HepG2 (cell line): ENCODE measurements around the gene N4BP2L1. TPM values are rescaled to one million over a fixed set of nuclear protein-coding genes. Genes with fewer than 3 reads are reported as not detected.

Experiments used
- ATF5 ChIP-seq: sonication (generic); formaldehyde crosslinking; IDR thresholded peaks from 2 replicates; pipeline ENCODE4 v1.4.0; 2020; ENCODE audit warnings: mild to moderate bottlenecking, low read depth, missing genetic modification reagents
- CEBPG ChIP-seq: IDR thresholded peaks from 2 replicates; pipeline ENCODE4 v1.6.1; 2016
- FOXM1 ChIP-seq: sonication (generic); formaldehyde crosslinking; IDR thresholded peaks from 2 replicates; pipeline ENCODE4 v1.5.0; 2020; ENCODE audit warnings: missing genetic modification reagents
- FOXO4 ChIP-seq: sonication (generic); formaldehyde crosslinking; conservative IDR thresholded peaks from 2 replicates; pipeline ENCODE4 v1.8.1; 2023; ENCODE audit warnings: missing genetic modification reagents
- MLLT10 ChIP-seq: sonication (generic); formaldehyde crosslinking; IDR thresholded peaks from 2 replicates; pipeline ENCODE4 v1.4.0; 2020; ENCODE audit warnings: missing genetic modification reagents
- MLX ChIP-seq: IDR thresholded peaks from 2 replicates; pipeline ENCODE4 v1.6.1; 2016
- MTF1 ChIP-seq: sonication (generic); formaldehyde crosslinking; IDR thresholded peaks from 2 replicates; pipeline ENCODE4 v1.5.0; 2020; ENCODE audit warnings: missing genetic modification reagents
- NFKB2 ChIP-seq: sonication (generic); formaldehyde crosslinking; IDR thresholded peaks from 2 replicates; pipeline ENCODE4 v1.4.0; 2020; ENCODE audit warnings: missing genetic modification reagents, borderline replicate concordance
- PAWR ChIP-seq: sonication (generic); formaldehyde crosslinking; IDR thresholded peaks from 2 replicates; pipeline ENCODE4 v1.4.0; 2020; ENCODE audit warnings: missing genetic modification reagents, mild to moderate bottlenecking, borderline replicate concordance
- ZMYM3 ChIP-seq: sonication (generic); formaldehyde crosslinking; IDR thresholded peaks from 2 replicates; pipeline ENCODE4 v1.5.1; 2020; ENCODE audit warnings: mild to moderate bottlenecking, missing genetic modification reagents
- ZMYM4 ChIP-seq: sonication (generic); formaldehyde crosslinking; IDR thresholded peaks from 2 replicates; pipeline ENCODE4 v1.8.1; 2023; ENCODE audit warnings: mild to moderate bottlenecking, missing genetic modification reagents
- ZNF138 ChIP-seq: sonication (generic); formaldehyde crosslinking; IDR thresholded peaks from 2 replicates; pipeline ENCODE4 v1.5.0; 2020; ENCODE audit warnings: mild to moderate bottlenecking, low read depth, missing genetic modification reagents
- ZNF225 ChIP-seq: sonication (generic); formaldehyde crosslinking; IDR thresholded peaks from 2 replicates; pipeline ENCODE4 v1.4.0; 2020; ENCODE audit warnings: mild to moderate bottlenecking, missing genetic modification reagents
- ZNF281 ChIP-seq: sonication (generic); formaldehyde crosslinking; IDR thresholded peaks from 2 replicates; pipeline ENCODE4 v1.4.0; 2020; ENCODE audit warnings: missing genetic modification reagents, borderline replicate concordance
- ZNF282 ChIP-seq: fragments of 450-650 bp; IDR thresholded peaks from 2 replicates; pipeline ENCODE4 v1.6.1; 2018; ENCODE audit not compliant: partially characterized antibody
- ZNF354B ChIP-seq: sonication (generic); formaldehyde crosslinking; IDR thresholded peaks from 2 replicates; pipeline ENCODE4 v1.8.0; 2022; ENCODE audit warnings: mild to moderate bottlenecking, missing genetic modification reagents
- ZNF451 ChIP-seq: sonication (generic); formaldehyde crosslinking; IDR thresholded peaks from 2 replicates; pipeline ENCODE4 v1.5.0; 2020; ENCODE audit warnings: mild to moderate bottlenecking, missing genetic modification reagents
- ZUFSP ChIP-seq: sonication (generic); formaldehyde crosslinking; IDR thresholded peaks from 2 replicates; pipeline ENCODE4 v1.9.0; 2021; ENCODE audit warnings: missing genetic modification reagents, mild to moderate bottlenecking, borderline replicate concordance
- polyA plus RNA-seq, 8 experiments: library from polyadenylated mRNA; depleted of rRNA in 3 of 8; stranded (reverse) in 7 of 8; unstranded in 1 of 8; fragments of >200 nt; fragmentation: Illumina TruSeq in 4 of 8; extraction: Trizol in 4 of 8; gene quantifications; 2 replicates each; pipeline versions ENCODE4 v1.2.1 to v1.2.3, GENCODE V29; 2011 to 2016; ENCODE audit warnings: low read depth in 4 of 8, missing spikeins in 1 of 8, mixed read lengths in 1 of 8; ENCODE audit not compliant: insufficient read depth in 1 of 8
- total RNA-seq, 5 experiments: library from RNA; depleted of rRNA; stranded (reverse); fragments of >200 nt; fragmentation: Illumina TruSeq; extraction: Trizol; gene quantifications; 2 replicates each; pipeline ENCODE4 v1.2.3, GENCODE V29; 2016; ENCODE audit warnings: low read depth in 1 of 5

N4BP2L1 gene
- total and polyA plus RNA-seq, 2 of the 13 experiments (the other 11 are each of a cell fraction or from before 2014, with no cell fraction given): 13.2 to 34.5 TPM

- TF ChIP-seq ZNF225 (CRISPR knock-in tag) (no peak), ATF5 (CRISPR knock-in tag) (no peak), ZMYM3 (peak; percentile 92), FOXO4 (no peak), ZNF282 (no peak), MLLT10 (CRISPR knock-in tag) (no peak), ZUFSP (CRISPR knock-in tag) (no peak), ZNF451 (CRISPR knock-in tag) (0 out of 2 replicates have a peak, but pooled peaks have one; percentile 37), PAWR (CRISPR knock-in tag) (no peak), NFKB2 (CRISPR knock-in tag) (peak; percentile 47; the same call in 1 of the 2 replicates), MTF1 (no peak), CEBPG (peak; percentile 40), MLX (0 out of 2 replicates have a peak, but pooled peaks have one; percentile 35), ZNF138 (CRISPR knock-in tag) (no peak), ZNF354B (CRISPR knock-in tag) (no peak), FOXM1 (no peak), ZNF281 (CRISPR knock-in tag) (0 out of 2 replicates have a peak, but pooled peaks have one; percentile 41), ZMYM4 (CRISPR knock-in tag) (peak; percentile 80)
Observed at GRCh38 chr13:32454886-32455593, 27.1 kb upstream of the N4BP2L1 start (continued).
